Type B pancreatic cell (in vitro differentiated cells): ENCODE measurements around the gene PIP4K2B. TPM values are rescaled to one million over a fixed set of nuclear protein-coding genes. Genes with fewer than 3 reads are reported as not detected.

Experiments used
- DNase-seq: peaks from one replicate; pipeline ENCODE4 v3.0.0; 2021; ENCODE audit warnings: mixed read lengths; ENCODE audit not compliant: unreplicated experiment; ENCODE audit errors: extremely low spot score
- H3K27ac Mint-ChIP-seq: 2 replicates; pipeline ENCODE4 v1.8.0; 2021; ENCODE audit warnings: mild to moderate bottlenecking, mixed read lengths
- H3K27me3 Mint-ChIP-seq: 2 replicates; pipeline ENCODE4 v1.8.0; 2021; ENCODE audit warnings: mixed read lengths
- H3K36me3 Mint-ChIP-seq: 2 replicates; pipeline ENCODE4 v1.8.0; 2021; ENCODE audit warnings: mixed read lengths
- H3K4me1 Mint-ChIP-seq: one replicate; pipeline ENCODE4 v1.8.0; 2021; ENCODE audit warnings: mixed read lengths; ENCODE audit not compliant: unreplicated experiment
- H3K4me3 Mint-ChIP-seq: 2 replicates; pipeline ENCODE4 v1.8.0; 2021; ENCODE audit warnings: mild to moderate bottlenecking, mixed read lengths
- H3K9me3 Mint-ChIP-seq: 2 replicates; pipeline ENCODE4 v1.8.0; 2021; ENCODE audit warnings: mixed read lengths
- total RNA-seq: library from RNA; stranded (reverse); gene quantifications from 2 replicates; pipeline ENCODE4 v1.2.1, GENCODE V29; 2021; ENCODE audit warnings: low replicate concordance
- TF ChIP-seq, protein P1 (sequence below): fragments of 200-600 bp; sonication (generic); conservative IDR thresholded peaks from 2 replicates; pipeline ENCODE4 v1.5.0; 2021; ENCODE audit warnings: antibody characterized with exemption, mild to moderate bottlenecking

PIP4K2B gene
- total RNA-seq, 1 donor from 2014 or later, result 72.6 TPM

DNA sequence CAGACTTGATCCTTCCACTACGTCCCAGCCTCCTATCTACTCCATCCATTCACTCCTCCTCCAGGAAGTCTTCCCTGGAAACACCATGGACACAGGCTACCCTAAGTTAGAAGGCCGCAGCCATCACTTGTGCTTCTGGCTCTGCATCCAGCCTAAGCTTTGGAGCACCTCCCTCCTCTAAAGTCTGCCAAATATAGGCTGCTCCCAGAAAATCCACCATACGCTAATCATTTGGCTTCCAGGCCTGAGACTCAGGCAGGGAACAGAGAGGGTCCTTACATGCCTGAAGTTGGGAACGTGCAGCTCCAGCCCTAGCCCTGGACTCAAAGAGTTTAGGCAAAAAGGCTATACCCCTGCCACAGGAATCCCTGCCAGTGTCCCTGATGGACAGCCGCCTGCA, 57.9 kb downstream of the PIP4K2B start:
- Mint-ChIP-seq H3K36me3 (peaks cover 4% of the 10 kb centered on the region), H3K27ac (no peak overlapping the region), H3K4me1 (peaks cover 48% of the 10 kb centered on the region)

DNA sequence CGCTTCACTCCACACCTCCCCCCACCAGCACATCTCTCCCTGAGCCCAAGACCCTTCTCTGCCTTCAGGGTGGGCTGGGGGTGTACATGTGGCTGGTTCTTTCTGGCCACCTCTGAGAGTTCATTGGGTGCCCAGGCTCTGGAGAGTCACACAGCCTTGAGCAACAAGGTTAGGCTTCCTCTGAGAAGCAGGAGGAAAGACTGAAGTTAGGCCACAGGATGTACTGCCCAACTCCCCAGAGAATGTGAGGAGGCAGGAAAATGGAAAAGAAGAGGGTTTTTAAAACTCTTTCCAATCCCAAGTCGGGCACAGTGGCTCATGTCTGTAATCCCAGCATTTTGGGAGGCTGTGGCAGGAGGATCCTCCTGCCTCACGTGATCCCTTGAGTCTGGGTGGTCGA, 58.5 kb downstream of the PIP4K2B start:
- Mint-ChIP-seq H3K4me3 (no peak overlapping the region), H3K4me1 (peaks cover 41% of the 10 kb centered on the region), H3K27ac (no peak overlapping the region), H3K9me3 (no peaks in the 10 kb centered on the region), H3K27me3 (no peaks in the 10 kb centered on the region), H3K36me3 (peaks cover 4% of the 10 kb centered on the region)
- DNase-seq, result no peak
- TF ChIP-seq, protein P1, sequence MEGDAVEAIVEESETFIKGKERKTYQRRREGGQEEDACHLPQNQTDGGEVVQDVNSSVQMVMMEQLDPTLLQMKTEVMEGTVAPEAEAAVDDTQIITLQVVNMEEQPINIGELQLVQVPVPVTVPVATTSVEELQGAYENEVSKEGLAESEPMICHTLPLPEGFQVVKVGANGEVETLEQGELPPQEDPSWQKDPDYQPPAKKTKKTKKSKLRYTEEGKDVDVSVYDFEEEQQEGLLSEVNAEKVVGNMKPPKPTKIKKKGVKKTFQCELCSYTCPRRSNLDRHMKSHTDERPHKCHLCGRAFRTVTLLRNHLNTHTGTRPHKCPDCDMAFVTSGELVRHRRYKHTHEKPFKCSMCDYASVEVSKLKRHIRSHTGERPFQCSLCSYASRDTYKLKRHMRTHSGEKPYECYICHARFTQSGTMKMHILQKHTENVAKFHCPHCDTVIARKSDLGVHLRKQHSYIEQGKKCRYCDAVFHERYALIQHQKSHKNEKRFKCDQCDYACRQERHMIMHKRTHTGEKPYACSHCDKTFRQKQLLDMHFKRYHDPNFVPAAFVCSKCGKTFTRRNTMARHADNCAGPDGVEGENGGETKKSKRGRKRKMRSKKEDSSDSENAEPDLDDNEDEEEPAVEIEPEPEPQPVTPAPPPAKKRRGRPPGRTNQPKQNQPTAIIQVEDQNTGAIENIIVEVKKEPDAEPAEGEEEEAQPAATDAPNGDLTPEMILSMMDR, result no peak

More for the DNA sequence above, 57.9 kb downstream of the PIP4K2B start:
- TF ChIP-seq, protein P1, result no peak
- H3K27me3 Mint-ChIP-seq, result no peaks in the 10 kb centered on the region
- DNase-seq, result no peak
- H3K9me3 Mint-ChIP-seq, result no peaks in the 10 kb centered on the region
- no peak overlapping the region for H3K4me3 Mint-ChIP-seq

DNA sequence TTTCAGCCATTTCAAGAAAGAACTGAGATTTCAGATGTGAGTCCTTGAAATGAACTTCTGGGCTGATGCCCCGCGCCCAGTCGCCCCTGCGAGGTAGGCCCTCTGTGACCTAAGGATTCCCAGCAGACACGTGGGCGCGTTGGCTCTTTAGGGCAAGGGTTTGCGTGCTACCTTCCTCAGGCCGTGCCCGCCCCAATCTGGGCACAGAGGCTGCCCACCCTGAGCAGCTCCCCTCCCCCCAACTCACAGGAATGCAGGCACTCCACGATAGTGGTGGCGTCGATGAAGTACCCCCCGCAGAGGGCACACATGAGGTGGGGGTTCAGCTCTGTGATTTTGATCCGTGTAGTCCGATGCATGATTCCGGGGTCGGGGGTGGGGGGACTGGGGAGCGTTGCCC, 59.3 kb downstream of the PIP4K2B start:
- Mint-ChIP-seq H3K27ac (no peak overlapping the region), H3K4me1 (peaks cover 37% of the 10 kb centered on the region), H3K9me3 (no peaks in the 10 kb centered on the region), H3K4me3 (no peak overlapping the region), H3K36me3 (peaks cover 4% of the 10 kb centered on the region), H3K27me3 (no peaks in the 10 kb centered on the region)
- TF ChIP-seq, protein P1, result no peak
- no peak for DNase-seq

DNA sequence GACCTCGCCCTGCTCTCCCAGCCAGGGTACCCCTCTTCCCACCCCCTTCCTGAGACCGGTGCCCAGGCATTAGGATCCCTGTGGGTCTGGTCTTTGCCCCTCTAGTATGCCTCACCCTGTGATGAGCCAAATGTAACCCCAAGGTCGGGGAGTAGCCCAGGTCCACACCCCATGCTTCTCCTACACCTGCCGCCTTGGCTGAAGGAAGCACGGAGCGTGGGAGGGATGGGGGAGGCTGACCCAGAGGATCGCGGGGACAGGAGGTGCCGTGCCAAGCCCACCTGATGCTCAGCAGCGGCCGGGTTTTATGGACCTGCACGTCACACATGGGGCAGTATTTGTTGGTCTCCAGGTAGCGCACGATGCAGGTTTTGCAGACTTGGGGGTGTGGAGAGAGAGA, 60.1 kb downstream of the PIP4K2B start:
- Mint-ChIP-seq H3K4me3 (no peak overlapping the region), H3K9me3 (no peaks in the 10 kb centered on the region), H3K36me3 (peaks cover 4% of the 10 kb centered on the region), H3K4me1 (peaks cover 36% of the 10 kb centered on the region), H3K27ac (no peak overlapping the region), H3K27me3 (no peaks in the 10 kb centered on the region)
- TF ChIP-seq, protein P1, result no peak
- DNase-seq, result no peak

DNA sequence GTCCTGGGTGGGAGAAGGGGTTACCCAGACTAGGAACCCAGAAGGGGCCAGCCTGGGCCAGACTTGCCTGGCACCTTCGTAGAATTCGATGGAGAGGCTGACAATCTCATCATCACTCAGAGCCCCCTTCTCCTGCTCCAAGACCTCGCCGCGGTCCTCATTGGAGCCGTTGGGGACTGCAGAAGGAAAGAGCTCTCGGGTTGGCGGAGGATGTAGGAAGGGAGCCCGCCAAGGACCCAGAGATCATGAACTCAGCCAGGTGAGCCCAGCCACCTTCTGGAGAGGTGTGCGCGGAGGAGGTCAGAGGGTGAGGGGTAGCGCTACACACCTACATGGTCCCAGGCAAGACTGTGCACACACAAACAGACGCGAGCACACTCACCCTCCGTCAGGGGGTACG, 60.7 kb downstream of the PIP4K2B start:
- peaks cover 4% of the 10 kb centered on the region for H3K36me3 Mint-ChIP-seq
- no peak overlapping the region for H3K4me3 Mint-ChIP-seq
- no peaks in the 10 kb centered on the region for H3K27me3 Mint-ChIP-seq
- H3K9me3 Mint-ChIP-seq, result no peaks in the 10 kb centered on the region
- peaks cover 32% of the 10 kb centered on the region for H3K4me1 Mint-ChIP-seq
- TF ChIP-seq, protein P1, result no peak
- H3K27ac Mint-ChIP-seq, result no peak overlapping the region
- no peak for DNase-seq
